K562 (cell line): ENCODE measurements around the gene TLR8. TPM values are rescaled to one million over a fixed set of nuclear protein-coding genes. Genes with fewer than 3 reads are reported as not detected.

Experiments used
- CBX1 ChIP-seq: sonication (generic); IDR thresholded peaks from 2 replicates; pipeline ENCODE4 v1.6.1; 2016; ENCODE audit warnings: antibody characterized with exemption, low read depth, mild to moderate bottlenecking
- FOXJ2 ChIP-seq: fragments of 200-800 bp; sonication (Bioruptor generic); IDR thresholded peaks from 2 replicates; pipeline ENCODE4 v1.6.1; 2016; ENCODE audit warnings: missing genetic modification characterization, missing compliant biosample characterization
- FOXP4 ChIP-seq: sonication (generic); formaldehyde crosslinking; IDR thresholded peaks from 2 replicates; pipeline ENCODE4 v1.8.0; 2022; ENCODE audit warnings: mild to moderate bottlenecking, missing genetic modification reagents, borderline replicate concordance
- ZBTB11 ChIP-seq, 3 experiments: fragments of 200-800 bp in 1 of 3; fragments of 250-450 bp in 1 of 3; fragments of 450-650 bp in 1 of 3; sonication (Bioruptor Pico) in 1 of 3; sonication (Bioruptor generic) in 1 of 3; formaldehyde crosslinking in 1 of 3; IDR thresholded peaks; 2 replicates each; pipeline versions ENCODE4 v1.6.1 to v1.8.0; 2016 to 2022; ENCODE audit warnings: mild to moderate bottlenecking in 2 of 3, missing genetic modification characterization in 2 of 3, missing compliant biosample characterization in 1 of 3, moderate library complexity in 1 of 3
- ZBTB2 ChIP-seq: fragments of 450-650 bp; IDR thresholded peaks from 2 replicates; pipeline ENCODE4 v1.6.1; 2016; ENCODE audit warnings: antibody characterized with exemption
- ZNF239 ChIP-seq: fragments of 250-450 bp; sonication (Bioruptor Pico); IDR thresholded peaks from 2 replicates; pipeline ENCODE4 v1.4.0; 2020; ENCODE audit warnings: mild to moderate bottlenecking
- ZNF318 ChIP-seq, 2 experiments: fragments of 450-650 bp; IDR thresholded peaks; 2 replicates each; pipeline ENCODE4 v1.6.1; 2016; ENCODE audit warnings: mild to moderate bottlenecking in 2 of 2, borderline replicate concordance in 1 of 2, low read depth in 1 of 2, moderate library complexity in 1 of 2
- ZNF699 ChIP-seq: fragments of 250-450 bp; sonication (Bioruptor Pico); IDR thresholded peaks from 2 replicates; pipeline ENCODE4 v1.8.0; 2021; ENCODE audit warnings: mild to moderate bottlenecking, moderate library complexity; ENCODE audit not compliant: insufficient replicate concordance
- polyA plus RNA-seq, 8 experiments: library from polyadenylated mRNA; depleted of rRNA in 4 of 8; stranded (reverse) in 5 of 8; unstranded in 3 of 8; fragments of >200 nt; fragmentation: Nextera tagmentation in 2 of 8; fragmentation: Illumina TruSeq in 1 of 8; extraction: Ambion mirVana in 2 of 8; extraction: Trizol in 1 of 8; gene quantifications; 2 replicates each; pipeline versions ENCODE4 v1.2.1 to v1.2.3, GENCODE V29; 2011 to 2014; ENCODE audit warnings: inconsistent platforms in 1 of 8, missing spikeins in 1 of 8
- total RNA-seq, 7 experiments: library from RNA; depleted of rRNA in 6 of 7; stranded (reverse); fragments of >200 nt in 6 of 7; fragmentation: Illumina TruSeq in 2 of 7; extraction: Trizol in 2 of 7; gene quantifications; 2 replicates each; pipeline versions ENCODE4 v1.2.1 to v1.2.3, GENCODE V29; 2011 to 2021; ENCODE audit warnings: low replicate concordance in 1 of 7

TLR8 gene
- total and polyA plus RNA-seq, 9 of the 15 experiments (the other 6 are each of a cell fraction or from before 2014, with no cell fraction given), result not detected

- TF ChIP-seq ZNF318 (IDR thresholded peaks at IDR 0.05; ENCODE audit: borderline replicate concordance in 1 of 2, low read depth in 1 of 2) (peak in 1 of 2 experiments; percentile 59; a peak in 1 of 4 replicates), ZNF699 (CRISPR knock-in tag) (no peak), ZBTB2 (no peak), FOXP4 (CRISPR knock-in tag) (no peak), ZNF239 (CRISPR knock-in tag) (no peak), FOXJ2 (tag) (no peak), CBX1 (no peak), ZBTB11 (CRISPR knock-in tag; IDR thresholded peaks at IDR 0.05) (no peak; a peak in 1 of 6 replicates)
Measured at GRCh38 chrX:12949927-12950656, 43.7 kb downstream of the TLR8 start (continued).
